H9 (cell line): ENCODE data around the gene ANXA10. TPM values are rescaled to one million over a fixed set of nuclear protein-coding genes. Genes with fewer than 3 reads are reported as not detected.

Experiments
- DNase-seq: peaks from one replicate; pipeline ENCODE4 v3.0.0-alpha.2; 2017
- H2AFZ ChIP-seq: one replicate; pipeline ENCODE4 v1.6.1; 2013; ENCODE audit warnings: mild to moderate bottlenecking, low read length, control low read depth, moderate library complexity
- H2AK5ac ChIP-seq: 2 replicates; pipeline ENCODE4 v1.6.1; 2013; ENCODE audit warnings: low read length, control low read depth, mixed read lengths; ENCODE audit not compliant: insufficient read length
- H2BK120ac ChIP-seq: one replicate; pipeline ENCODE4 v1.6.1; 2013; ENCODE audit warnings: low read depth, mild to moderate bottlenecking, low read length, control low read depth, inconsistent platforms; ENCODE audit not compliant: poor library complexity, severe bottlenecking
- H2BK12ac ChIP-seq: 2 replicates; pipeline ENCODE4 v1.6.1; 2013; ENCODE audit warnings: low read length, control low read depth, mixed read lengths, low read depth; ENCODE audit not compliant: insufficient read length
- H2BK15ac ChIP-seq: 2 replicates; pipeline ENCODE4 v1.6.1; 2013; ENCODE audit warnings: low read depth, low read length, control low read depth
- H2BK20ac ChIP-seq: one replicate; pipeline ENCODE4 v1.6.1; 2013; ENCODE audit warnings: low read depth, mild to moderate bottlenecking, low read length, control low read depth, inconsistent platforms; ENCODE audit not compliant: poor library complexity, severe bottlenecking
- H2BK5ac ChIP-seq: 2 replicates; pipeline ENCODE4 v1.6.1; 2013; ENCODE audit warnings: low read length, control low read depth, mixed read lengths; ENCODE audit not compliant: insufficient read length
- H3K14ac ChIP-seq: 2 replicates; pipeline ENCODE4 v1.6.1; 2013; ENCODE audit warnings: low read length, control low read depth; ENCODE audit not compliant: insufficient read depth
- H3K18ac ChIP-seq: 2 replicates; pipeline ENCODE4 v1.6.1; 2013; ENCODE audit warnings: low read depth, mild to moderate bottlenecking, mixed read lengths, low read length, control low read depth; ENCODE audit not compliant: insufficient read length
- H3K23ac ChIP-seq: 2 replicates; pipeline ENCODE4 v1.6.1; 2013; ENCODE audit warnings: low read length, control low read depth, mixed read lengths, low read depth; ENCODE audit not compliant: insufficient read length
- H3K23me2 ChIP-seq: 2 replicates; pipeline ENCODE4 v1.6.1; 2013; ENCODE audit warnings: low read depth, mild to moderate bottlenecking, mixed read lengths, low read length, control low read depth; ENCODE audit not compliant: insufficient read length, poor library complexity, severe bottlenecking
- H3K27ac ChIP-seq: 2 replicates; pipeline ENCODE4 v1.5.1; 2013; ENCODE audit warnings: low read length, control low read depth, mixed read lengths, low read depth; ENCODE audit not compliant: insufficient read length
- H3K27me3 ChIP-seq: 2 replicates; pipeline ENCODE4 v1.6.1; 2013; ENCODE audit warnings: low read length, control low read depth, inconsistent platforms; ENCODE audit not compliant: insufficient read depth
- H3K4ac ChIP-seq: 2 replicates; pipeline ENCODE4 v1.6.1; 2013; ENCODE audit warnings: low read depth, mild to moderate bottlenecking, control low read depth, inconsistent platforms, low read length, moderate library complexity
- H3K4me1 ChIP-seq: 2 replicates; pipeline ENCODE4 v1.6.1; 2013; ENCODE audit warnings: low read length, control low read depth, inconsistent platforms; ENCODE audit not compliant: insufficient read depth
- H3K4me2 ChIP-seq: 2 replicates; pipeline ENCODE4 v1.6.1; 2013; ENCODE audit warnings: low read length, control low read depth, mixed read lengths; ENCODE audit not compliant: insufficient read length, insufficient read depth
- H3K56ac ChIP-seq: 2 replicates; pipeline ENCODE4 v1.6.1; 2013; ENCODE audit warnings: low read depth, mild to moderate bottlenecking, mixed read lengths, low read length, control low read depth; ENCODE audit not compliant: insufficient read length
- H3K79me1 ChIP-seq: 2 replicates; pipeline ENCODE4 v1.6.1; 2013; ENCODE audit warnings: low read depth, mild to moderate bottlenecking, moderate library complexity, low read length, control low read depth, inconsistent platforms; ENCODE audit not compliant: insufficient read depth, poor library complexity, severe bottlenecking
- H3K79me2 ChIP-seq: 2 replicates; pipeline ENCODE4 v1.6.1; 2013; ENCODE audit warnings: low read length, control low read depth, inconsistent platforms; ENCODE audit not compliant: insufficient read depth
- H3K9ac ChIP-seq: 2 replicates; pipeline ENCODE4 v1.6.1; 2013; ENCODE audit warnings: low read length, control low read depth, mixed read lengths; ENCODE audit not compliant: insufficient read length; ENCODE audit errors: extremely low read depth
- H3K9me3 ChIP-seq: one replicate; pipeline ENCODE4 v1.6.1; 2013; ENCODE audit warnings: low read depth, low read length, inconsistent platforms; ENCODE audit not compliant: control insufficient read depth
- H3T11ph ChIP-seq: one replicate; pipeline ENCODE4 v1.6.1; 2013; ENCODE audit warnings: mild to moderate bottlenecking, low read length, control low read depth, inconsistent platforms
- H4K20me1 ChIP-seq: one replicate; pipeline ENCODE4 v1.6.1; 2013; ENCODE audit not compliant: control insufficient read depth, insufficient read length, insufficient read depth
- H4K5ac ChIP-seq: 2 replicates; pipeline ENCODE4 v1.6.1; 2013; ENCODE audit warnings: low read depth, mild to moderate bottlenecking, mixed read lengths, low read length, control low read depth; ENCODE audit not compliant: insufficient read length
- H4K8ac ChIP-seq: replicated peaks from 2 replicates; pipeline ENCODE4 v1.6.1; 2013; ENCODE audit warnings: low read length, control low read depth, mixed read lengths, low read depth; ENCODE audit not compliant: insufficient read length
- H4K91ac ChIP-seq: 2 replicates; pipeline ENCODE4 v1.6.1; 2013; ENCODE audit warnings: low read depth, mild to moderate bottlenecking, moderate library complexity, mixed read lengths, low read length, control low read depth; ENCODE audit not compliant: insufficient read length
- H3K27ac Mint-ChIP-seq, 3 experiments: 2 replicates in 2 of 3; 3 replicates in 1 of 3; pipeline ENCODE4 v1.8.0; 2020 to 2021; ENCODE audit warnings: mixed read lengths in 3 of 3, mild to moderate bottlenecking in 1 of 3, moderate library complexity in 1 of 3
- H3K27me3 Mint-ChIP-seq: 2 replicates; pipeline ENCODE4 v1.8.0; 2021; ENCODE audit warnings: low read depth, mild to moderate bottlenecking, moderate library complexity, mixed read lengths
- H3K36me3 Mint-ChIP-seq, 3 experiments: 2 replicates in 2 of 3; 3 replicates in 1 of 3; pipeline ENCODE4 v1.8.0; 2020 to 2021; ENCODE audit warnings: low read depth in 3 of 3, mixed read lengths in 3 of 3; ENCODE audit not compliant: insufficient read depth in 1 of 3
- H3K4me1 Mint-ChIP-seq, 2 experiments: 2 replicates each; pipeline ENCODE4 v1.8.0; 2020; ENCODE audit warnings: mixed read lengths in 2 of 2
- H3K4me3 Mint-ChIP-seq, 2 experiments: 2 replicates in 1 of 2; 3 replicates in 1 of 2; pipeline ENCODE4 v1.8.0; 2020 to 2021; ENCODE audit warnings: mild to moderate bottlenecking in 2 of 2, mixed read lengths in 2 of 2, moderate library complexity in 1 of 2
- H3K9me3 Mint-ChIP-seq, 2 experiments: 2 replicates in 1 of 2; 3 replicates in 1 of 2; pipeline ENCODE4 v1.8.0; 2020; ENCODE audit warnings: mild to moderate bottlenecking in 2 of 2, mixed read lengths in 2 of 2, moderate library complexity in 1 of 2
- WGBS: extraction: QIAGEN DNeasy Blood & Tissue Kit; methylation state at CpG from one replicate; pipeline ENCODE4 v1.1.7; 2013; ENCODE audit warnings: missing lambda C conversion rate, low lambda C conversion rate, mixed read lengths; ENCODE audit not compliant: insufficient read length; ENCODE audit errors: extremely low coverage; 5-methylcytosine and 5-hydroxymethylcytosine counted together
- total RNA-seq: library from RNA; stranded (reverse); gene quantifications from 2 replicates; pipeline ENCODE4 v1.2.1, GENCODE V29; 2021
- TF ChIP-seq, protein P1 (sequence below): fragments of 200-600 bp; sonication (generic); conservative IDR thresholded peaks from 3 replicates; pipeline ENCODE4 v1.8.0; 2021; ENCODE audit warnings: antibody characterized with exemption, mild to moderate bottlenecking

Gene ANXA10
- total RNA-seq, 1 experiment from 2014 or later: not detected

DNA sequence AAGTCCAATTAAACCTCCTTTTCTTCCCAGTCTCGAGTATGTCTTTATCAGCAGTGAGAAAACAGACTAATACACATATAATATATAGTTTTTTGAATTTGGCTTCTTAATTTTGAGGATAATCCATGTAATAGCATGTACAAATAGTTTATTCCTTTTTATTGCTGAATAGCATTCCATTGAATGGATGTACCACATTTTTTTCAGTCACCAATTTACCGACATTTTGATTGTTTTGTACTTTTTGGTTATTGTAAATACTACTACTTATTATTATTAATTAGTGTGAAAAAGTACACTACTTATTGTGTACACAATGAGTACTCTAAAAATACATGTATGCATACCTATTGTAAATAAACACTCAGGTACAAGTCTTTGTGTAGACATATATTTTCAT lies 42.3 kb upstream of the ANXA10 start:
- no CpG with 5 or more reads among the region's 2 CpGs for WGBS
- no peak overlapping the region for H3K27ac Mint-ChIP-seq
- no peaks in the 10 kb centered on the region for H3K79me1 ChIP-seq

More for the DNA sequence above, 42.3 kb upstream of the ANXA10 start:
- Mint-ChIP-seq H3K27me3 (0 out of 2 replicates have a peak, but pooled peaks cover 1% of the 10 kb centered on the region), H3K36me3 (peaks cover 18 to 32% (median 19%) of the 10 kb centered on the region in 3 experiments), H3K4me1 (no peaks in the 10 kb centered on the region), H3K4me3 (no peak overlapping the region), H3K9me3 (peaks cover 33 to 34% of the 10 kb centered on the region in 2 experiments)
- Histone ChIP-seq H2BK12ac (no peak overlapping the region), H3K56ac (no peak overlapping the region), H3K4me1 (no peaks in the 10 kb centered on the region), H4K8ac (no peak overlapping the region), H3K27me3 (no peaks in the 10 kb centered on the region), H3K4me2 (no peak overlapping the region), H2AFZ (no peak overlapping the region), H4K20me1 (no peaks in the 10 kb centered on the region), H2BK120ac (no peak overlapping the region), H2BK5ac (no peak overlapping the region), H3K9ac (no peak overlapping the region), H3K9me3 (peaks cover 6% of the 10 kb centered on the region), H2BK15ac (no peak overlapping the region), H4K5ac (no peak overlapping the region), H2BK20ac (no peak overlapping the region), H3K14ac (no peak overlapping the region), H3K4ac (no peak overlapping the region), H3T11ph (no peak overlapping the region), H3K27ac (no peak overlapping the region), H3K18ac (no peak overlapping the region), H3K23ac (no peak overlapping the region), H3K23me2 (no peaks in the 10 kb centered on the region), H3K79me2 (no peaks in the 10 kb centered on the region), H4K91ac (no peak overlapping the region), H2AK5ac (no peak overlapping the region)
- TF ChIP-seq, protein P1, sequence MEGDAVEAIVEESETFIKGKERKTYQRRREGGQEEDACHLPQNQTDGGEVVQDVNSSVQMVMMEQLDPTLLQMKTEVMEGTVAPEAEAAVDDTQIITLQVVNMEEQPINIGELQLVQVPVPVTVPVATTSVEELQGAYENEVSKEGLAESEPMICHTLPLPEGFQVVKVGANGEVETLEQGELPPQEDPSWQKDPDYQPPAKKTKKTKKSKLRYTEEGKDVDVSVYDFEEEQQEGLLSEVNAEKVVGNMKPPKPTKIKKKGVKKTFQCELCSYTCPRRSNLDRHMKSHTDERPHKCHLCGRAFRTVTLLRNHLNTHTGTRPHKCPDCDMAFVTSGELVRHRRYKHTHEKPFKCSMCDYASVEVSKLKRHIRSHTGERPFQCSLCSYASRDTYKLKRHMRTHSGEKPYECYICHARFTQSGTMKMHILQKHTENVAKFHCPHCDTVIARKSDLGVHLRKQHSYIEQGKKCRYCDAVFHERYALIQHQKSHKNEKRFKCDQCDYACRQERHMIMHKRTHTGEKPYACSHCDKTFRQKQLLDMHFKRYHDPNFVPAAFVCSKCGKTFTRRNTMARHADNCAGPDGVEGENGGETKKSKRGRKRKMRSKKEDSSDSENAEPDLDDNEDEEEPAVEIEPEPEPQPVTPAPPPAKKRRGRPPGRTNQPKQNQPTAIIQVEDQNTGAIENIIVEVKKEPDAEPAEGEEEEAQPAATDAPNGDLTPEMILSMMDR: no peak
- no peak for DNase-seq
